Upper lobe of right lung (tissue), 1 donor: Measurements from ENCODE around the gene MYLK. TPM values are rescaled to one million over a fixed set of nuclear protein-coding genes. Genes with fewer than 3 reads are reported as not detected.

ENCODE experiments used
- ATAC-seq: fragments of 200-7000 bp; cut with Tn5 transposase; one replicate; pipeline ENCODE4 v1.9.1; 2020; ENCODE audit warnings: mild to moderate bottlenecking, moderate library complexity
- DNase-seq: peaks from one replicate; pipeline ENCODE4 v3.0.0-alpha.2; 2020
- H3K27ac ChIP-seq: fragments of 200-600 bp; one replicate; pipeline ENCODE4 v1.8.0; 2022
- H3K27me3 ChIP-seq: fragments of 200-600 bp; one replicate; pipeline ENCODE4 v1.8.0; 2022; ENCODE audit warnings: mild to moderate bottlenecking
- H3K36me3 ChIP-seq: fragments of 200-600 bp; one replicate; pipeline ENCODE4 v1.8.0; 2022
- H3K4me1 ChIP-seq: fragments of 200-600 bp; one replicate; pipeline ENCODE4 v1.8.0; 2022
- H3K4me3 ChIP-seq: fragments of 200-600 bp; one replicate; pipeline ENCODE4 v1.8.0; 2022; ENCODE audit warnings: mild to moderate bottlenecking
- H3K9me3 ChIP-seq: fragments of 200-600 bp; one replicate; pipeline ENCODE4 v1.8.0; 2022
- intact Hi-C: fragments of 100-400 bp; cut with DNase I; formaldehyde crosslinking; loops from one replicate; pipeline ENCODE4 v1.11.0; 2022
- total RNA-seq: library from RNA; stranded (reverse); fragmentation: NEBNext Ultra II Directional; extraction: Animal tissue kit (Norgen Biotek cat#: 25700); gene quantifications from one replicate; pipeline ENCODE4 v1.2.1, GENCODE V29; 2021
- TF ChIP-seq, protein P1 (sequence below): fragments of 200-600 bp; IDR thresholded peaks from one replicate; pipeline ENCODE4 v1.8.0; 2022; ENCODE audit warnings: antibody characterized with exemption
- donor health status: DM: no; HTN: yes; CAD: no; lungs with severe emphysema.

MYLK gene
- total RNA-seq, 1 donor from 2014 or later: 248 TPM

DNA sequence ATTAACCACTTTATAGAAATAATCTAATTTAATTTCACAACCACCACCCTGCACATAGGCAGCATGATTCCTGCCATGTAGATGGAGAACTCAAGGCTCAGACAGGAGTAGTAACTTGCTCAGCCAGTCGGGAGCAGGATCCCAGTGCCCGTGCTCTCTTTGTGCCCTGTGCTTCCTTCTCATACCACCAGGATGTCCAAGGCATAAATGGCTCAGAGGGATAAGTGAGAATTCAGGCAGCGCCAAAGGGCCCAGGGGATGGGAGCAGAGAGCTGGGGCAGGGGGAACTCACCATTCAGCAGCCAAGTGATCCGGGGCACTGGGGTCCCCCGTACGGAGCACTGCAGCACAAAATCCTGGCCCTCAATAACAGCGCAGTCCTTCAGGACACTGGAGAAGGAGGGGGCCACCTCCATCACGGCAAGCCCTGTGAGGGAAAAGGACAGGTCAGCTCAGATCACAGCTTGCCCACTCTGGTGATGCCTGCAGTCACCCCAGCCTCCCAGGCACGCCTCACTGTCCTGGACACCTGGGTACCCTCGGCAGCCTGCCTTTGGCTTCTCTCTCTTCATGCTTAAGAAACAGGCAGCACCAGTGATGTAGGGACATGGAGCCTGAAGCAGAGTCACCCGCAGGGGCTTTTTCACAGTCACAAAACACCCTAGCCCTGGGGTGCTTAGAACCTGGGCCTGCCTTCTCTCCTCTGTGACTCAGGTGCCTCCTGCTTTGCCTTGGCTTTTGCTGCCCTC is 158.3 kb downstream of the MYLK start:
- no peaks in the 10 kb centered on the region for H3K27me3 ChIP-seq
- peaks cover under 1% of the 10 kb centered on the region for H3K4me1 ChIP-seq
- H3K27ac ChIP-seq: no peak overlapping the region
- ATAC-seq: no peak
- H3K4me3 ChIP-seq: no peak overlapping the region
- H3K9me3 ChIP-seq: no peaks in the 10 kb centered on the region
- intact Hi-C loops: no loop called here
- no peaks in the 10 kb centered on the region for H3K36me3 ChIP-seq
- TF ChIP-seq, protein P1, sequence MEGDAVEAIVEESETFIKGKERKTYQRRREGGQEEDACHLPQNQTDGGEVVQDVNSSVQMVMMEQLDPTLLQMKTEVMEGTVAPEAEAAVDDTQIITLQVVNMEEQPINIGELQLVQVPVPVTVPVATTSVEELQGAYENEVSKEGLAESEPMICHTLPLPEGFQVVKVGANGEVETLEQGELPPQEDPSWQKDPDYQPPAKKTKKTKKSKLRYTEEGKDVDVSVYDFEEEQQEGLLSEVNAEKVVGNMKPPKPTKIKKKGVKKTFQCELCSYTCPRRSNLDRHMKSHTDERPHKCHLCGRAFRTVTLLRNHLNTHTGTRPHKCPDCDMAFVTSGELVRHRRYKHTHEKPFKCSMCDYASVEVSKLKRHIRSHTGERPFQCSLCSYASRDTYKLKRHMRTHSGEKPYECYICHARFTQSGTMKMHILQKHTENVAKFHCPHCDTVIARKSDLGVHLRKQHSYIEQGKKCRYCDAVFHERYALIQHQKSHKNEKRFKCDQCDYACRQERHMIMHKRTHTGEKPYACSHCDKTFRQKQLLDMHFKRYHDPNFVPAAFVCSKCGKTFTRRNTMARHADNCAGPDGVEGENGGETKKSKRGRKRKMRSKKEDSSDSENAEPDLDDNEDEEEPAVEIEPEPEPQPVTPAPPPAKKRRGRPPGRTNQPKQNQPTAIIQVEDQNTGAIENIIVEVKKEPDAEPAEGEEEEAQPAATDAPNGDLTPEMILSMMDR: no peak
- no peak for DNase-seq

DNA sequence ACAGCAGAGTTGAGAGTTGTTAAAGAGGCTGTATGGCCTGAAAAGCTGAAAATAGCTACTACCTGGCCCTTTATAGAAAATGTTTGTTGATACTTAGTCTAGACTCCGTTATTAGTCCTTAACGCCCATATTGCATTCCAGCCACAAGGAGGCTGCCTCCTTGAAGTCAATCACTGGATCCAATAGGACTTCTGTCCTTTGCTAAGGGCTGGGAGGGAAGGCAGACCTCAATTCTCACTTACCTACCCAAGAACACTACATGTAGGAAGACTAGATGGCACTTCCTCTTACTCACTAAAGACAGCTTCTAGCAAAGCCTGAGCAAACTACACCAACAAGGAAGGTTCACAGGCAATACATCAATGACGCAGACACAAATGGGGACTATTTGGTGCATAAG is 159.8 kb downstream of the MYLK start:
- ATAC-seq: no peak
- TF ChIP-seq, protein P1: peak; percentile 23
- Histone ChIP-seq H3K27ac (no peak overlapping the region), H3K27me3 (no peaks in the 10 kb centered on the region), H3K4me3 (no peak overlapping the region), H3K4me1 (peaks cover 9% of the 10 kb centered on the region), H3K9me3 (no peaks in the 10 kb centered on the region), H3K36me3 (no peaks in the 10 kb centered on the region)
- intact Hi-C loops: no loop called here
- DNase-seq: no peak

DNA sequence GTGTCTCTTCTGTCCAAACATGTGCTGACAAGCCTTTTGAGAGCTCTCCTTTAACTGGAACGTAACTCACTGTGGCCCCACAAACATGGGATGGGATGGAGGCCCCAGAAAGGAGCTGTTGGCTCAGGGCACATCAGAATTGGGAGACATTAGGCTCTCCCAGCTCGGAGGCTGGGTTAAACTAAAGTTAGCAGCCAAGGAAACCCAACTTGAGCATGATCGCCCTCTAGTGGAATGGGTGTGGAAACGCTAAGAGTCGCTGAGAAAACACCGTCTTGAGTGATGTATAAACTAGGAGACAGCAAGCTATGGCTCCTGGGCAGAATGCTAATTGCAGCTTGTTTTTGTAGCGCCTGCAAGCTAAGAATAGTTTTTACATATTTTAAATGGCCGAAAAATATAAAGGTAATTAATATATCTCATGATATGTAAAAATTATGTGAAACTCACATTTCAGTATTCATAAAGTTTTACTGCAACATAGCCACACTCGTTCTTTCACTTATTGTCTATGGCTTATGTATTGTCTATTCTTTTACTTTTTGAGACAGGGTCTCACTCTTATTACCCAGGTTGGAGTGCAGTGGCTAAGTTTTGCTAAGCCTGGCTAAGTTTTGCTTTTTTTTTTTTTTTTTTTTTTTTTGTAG is 160.5 kb downstream of the MYLK start:
- TF ChIP-seq, protein P1: peak; percentile 81
- DNase-seq: no peak
- Histone ChIP-seq H3K36me3 (no peaks in the 10 kb centered on the region), H3K27me3 (no peaks in the 10 kb centered on the region), H3K4me3 (no peak overlapping the region), H3K9me3 (no peaks in the 10 kb centered on the region), H3K4me1 (peaks cover 9% of the 10 kb centered on the region), H3K27ac (no peak overlapping the region)
- intact Hi-C loops: no loop called here
- peak; percentile 78 for ATAC-seq

GRCh38 chr3:123723070-123723469 is 161.1 kb downstream of the MYLK start:
- no peak overlapping the region for H3K27ac ChIP-seq
- ATAC-seq (no peak), DNase-seq (no peak)
- no peaks in the 10 kb centered on the region for H3K36me3 ChIP-seq
- TF ChIP-seq, protein P1: no peak
- no peaks in the 10 kb centered on the region for H3K27me3 ChIP-seq
- intact Hi-C loops: no loop called here
- no peak overlapping the region for H3K4me3 ChIP-seq
- H3K9me3 ChIP-seq: no peaks in the 10 kb centered on the region
- peaks cover 11% of the 10 kb centered on the region for H3K4me1 ChIP-seq

DNA sequence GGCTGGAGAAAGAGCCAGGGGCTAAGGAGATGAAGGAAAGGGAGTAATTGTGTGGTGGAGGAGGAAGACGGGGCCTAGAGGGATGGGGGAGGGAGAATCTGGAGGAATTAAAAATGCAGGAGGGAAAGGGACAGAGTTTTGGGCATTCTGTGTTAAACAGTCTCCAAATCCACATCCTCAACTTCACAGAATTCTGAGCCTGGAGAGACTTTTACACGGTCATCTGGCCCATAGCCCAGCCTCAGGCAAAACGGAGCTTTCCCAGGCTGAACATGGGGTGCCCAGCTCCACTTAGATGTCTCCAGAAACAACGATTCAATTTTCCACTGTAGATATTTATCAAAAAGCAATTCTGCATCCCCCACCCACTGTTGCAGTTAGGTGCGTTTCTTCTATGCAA is 161.7 kb downstream of the MYLK start:
- Histone ChIP-seq H3K9me3 (no peaks in the 10 kb centered on the region), H3K27me3 (no peaks in the 10 kb centered on the region), H3K4me3 (no peak overlapping the region), H3K4me1 (peaks cover 14% of the 10 kb centered on the region), H3K27ac (no peak overlapping the region), H3K36me3 (no peaks in the 10 kb centered on the region)
- ATAC-seq: no peak
- DNase-seq: no peak
- TF ChIP-seq, protein P1: no peak
- intact Hi-C loops: no loop called here
